Right hindlimb (tissue), 1 donor: Measurements from ENCODE around the gene ROR2.
"Not testable (repeated sequence)": the region's sequence is repeated elsewhere in the genome, so short reads cannot be mapped to it uniquely, and the experiment has no call there.

Experiments
- DNase-seq: peaks from one replicate; pipeline ENCODE4 v3.0.0-alpha.2; 2018

ROR2 gene

GRCh38 chr9:91920630-91921350 is 29.2 kb downstream of the ROR2 start:
- DNase-seq, result no peak

GRCh38 chr9:91919621-91920020 is 30.4 kb downstream of the ROR2 start:
- DNase-seq, result no peak

GRCh38 chr9:91917436-91917835 is 32.6 kb downstream of the ROR2 start:
- no peak for DNase-seq

DNA sequence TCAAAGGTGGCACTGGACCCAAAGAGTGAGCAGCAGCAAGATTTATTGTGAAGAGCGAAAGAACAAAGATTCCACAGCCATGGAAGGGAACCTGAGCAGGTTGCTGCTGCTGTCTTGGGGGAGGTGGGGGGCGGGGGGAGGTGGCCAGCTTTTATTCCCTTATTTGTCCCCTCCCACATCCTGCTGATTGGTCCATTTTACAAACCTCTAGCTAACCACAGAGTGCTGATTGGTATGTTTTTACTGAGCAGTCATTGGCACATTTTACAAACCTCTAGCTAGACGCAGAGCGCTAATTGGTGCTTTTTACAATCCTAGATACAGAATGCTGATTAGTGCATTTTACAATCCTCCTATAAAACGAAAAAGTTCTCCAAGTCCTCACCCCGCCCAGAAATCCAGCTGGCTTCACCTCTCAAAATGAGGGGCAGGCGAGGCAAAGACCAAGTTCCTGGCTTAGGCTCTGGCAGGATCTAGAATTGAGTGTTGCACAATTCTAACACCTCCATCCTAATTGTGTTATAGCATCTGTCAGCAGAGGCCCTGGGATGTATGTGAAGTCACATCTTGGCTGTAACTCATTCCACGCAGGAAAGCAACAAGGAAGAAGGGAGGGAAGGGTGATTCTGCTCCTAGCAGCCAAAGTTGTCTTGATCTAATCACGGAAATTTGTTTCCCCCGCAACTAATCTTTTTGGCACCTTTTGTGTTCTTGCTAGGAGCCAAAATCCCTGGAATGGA is 34.3 kb downstream of the ROR2 start:
- DNase-seq, result no peak

DNA sequence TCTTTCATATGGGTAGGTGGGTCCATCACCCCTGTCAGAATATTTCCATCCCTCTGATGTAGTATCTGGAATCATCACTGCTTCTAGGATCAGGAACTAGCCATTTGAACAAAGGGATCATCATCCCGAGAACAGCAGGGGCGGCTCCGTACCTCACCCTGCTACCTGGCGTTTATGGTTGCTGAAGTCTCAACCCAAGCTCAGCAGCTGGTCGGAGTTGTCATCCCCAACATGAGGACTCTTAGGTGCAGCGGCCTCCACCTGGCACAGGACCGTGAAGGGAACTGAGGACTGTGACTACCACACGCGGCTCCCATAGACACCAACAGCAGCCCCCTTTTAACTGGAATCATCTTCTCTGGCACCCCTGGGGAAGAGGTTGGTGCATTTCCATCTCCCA is 35.1 kb downstream of the ROR2 start:
- DNase-seq, result no peak

- DNase-seq, result no peak
These were observed 35.6 kb downstream of the ROR2 start for GRCh38 chr9:91914404-91914803.

DNA sequence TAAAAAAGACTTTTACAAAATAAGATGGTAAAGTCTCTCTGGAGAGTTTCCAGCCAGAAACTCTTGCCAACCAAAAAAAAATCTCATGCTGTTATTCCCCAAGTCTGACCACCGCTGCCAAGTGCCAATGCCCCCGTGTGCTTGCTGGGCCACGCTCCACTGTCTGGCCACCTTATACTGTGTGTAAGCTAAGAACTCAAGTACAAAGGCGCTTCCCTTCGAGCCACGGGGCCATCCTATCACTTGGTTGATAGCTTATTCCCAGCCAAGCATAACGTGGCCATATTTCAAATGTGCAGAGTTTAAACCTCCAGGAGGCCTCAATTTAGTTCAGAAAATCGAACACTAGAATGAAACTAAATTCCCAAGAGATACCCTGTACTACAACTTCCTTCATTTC is 36.0 kb downstream of the ROR2 start:
- DNase-seq, result no peak

DNA sequence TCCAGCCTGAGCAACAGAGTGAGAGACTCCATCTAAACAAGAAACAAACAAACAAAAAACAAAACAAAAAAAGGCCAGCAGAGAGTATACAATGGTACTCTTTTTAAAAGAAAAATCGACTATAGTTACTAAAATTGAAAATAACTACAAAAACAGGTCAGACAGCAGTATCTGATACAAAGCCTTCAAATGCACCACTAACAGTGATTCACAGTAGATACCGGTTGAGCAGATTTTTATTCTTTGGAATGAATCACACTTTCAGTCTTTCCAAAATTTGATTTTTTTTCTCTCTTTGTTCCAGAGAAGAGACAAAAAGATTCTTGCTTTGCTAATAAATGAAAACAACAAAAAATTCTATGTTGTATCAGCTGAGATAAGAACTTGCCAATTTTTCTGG is 36.9 kb downstream of the ROR2 start:
- no peak for DNase-seq

GRCh38 chr9:91911657-91912056 is 38.4 kb downstream of the ROR2 start:
- no peak for DNase-seq

- DNase-seq, result not testable (repeated sequence)
These were observed 40.8 kb downstream of the ROR2 start for GRCh38 chr9:91909256-91909655.

DNA sequence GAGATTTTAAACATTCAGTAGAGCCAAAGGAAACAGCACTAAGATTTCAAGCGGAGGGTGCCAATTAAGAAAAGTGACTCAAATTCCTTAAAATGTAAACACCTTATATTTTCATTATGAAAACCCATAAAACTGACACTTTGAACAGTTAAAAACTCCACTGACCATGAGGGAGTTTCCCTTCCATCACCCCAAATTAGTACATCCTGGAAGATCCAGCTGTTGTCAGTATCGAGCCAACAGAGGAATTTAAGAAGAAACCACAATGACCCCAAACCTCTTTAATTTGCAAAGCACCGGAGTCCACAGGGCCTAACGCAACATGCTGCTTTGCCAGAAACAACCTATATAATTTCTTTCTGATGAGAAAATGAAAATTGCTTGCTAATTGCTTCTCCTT is 41.3 kb downstream of the ROR2 start:
- no peak for DNase-seq

DNA sequence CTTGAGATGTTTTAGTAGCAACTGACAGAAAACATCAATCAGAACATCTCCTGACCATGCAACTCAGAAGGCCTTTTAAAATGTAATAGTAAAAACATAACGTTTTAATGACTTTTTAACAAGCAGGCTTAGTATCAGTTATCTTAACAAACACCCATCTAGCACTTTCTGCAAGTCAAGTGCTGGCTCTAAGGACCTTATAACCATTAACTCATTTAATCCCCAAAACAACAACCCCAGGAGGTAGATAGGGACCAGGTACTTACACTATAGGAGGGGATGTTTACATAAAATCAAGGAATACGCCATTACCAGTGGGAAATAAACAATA is 41.8 kb downstream of the ROR2 start:
- DNase-seq, result no peak

DNA sequence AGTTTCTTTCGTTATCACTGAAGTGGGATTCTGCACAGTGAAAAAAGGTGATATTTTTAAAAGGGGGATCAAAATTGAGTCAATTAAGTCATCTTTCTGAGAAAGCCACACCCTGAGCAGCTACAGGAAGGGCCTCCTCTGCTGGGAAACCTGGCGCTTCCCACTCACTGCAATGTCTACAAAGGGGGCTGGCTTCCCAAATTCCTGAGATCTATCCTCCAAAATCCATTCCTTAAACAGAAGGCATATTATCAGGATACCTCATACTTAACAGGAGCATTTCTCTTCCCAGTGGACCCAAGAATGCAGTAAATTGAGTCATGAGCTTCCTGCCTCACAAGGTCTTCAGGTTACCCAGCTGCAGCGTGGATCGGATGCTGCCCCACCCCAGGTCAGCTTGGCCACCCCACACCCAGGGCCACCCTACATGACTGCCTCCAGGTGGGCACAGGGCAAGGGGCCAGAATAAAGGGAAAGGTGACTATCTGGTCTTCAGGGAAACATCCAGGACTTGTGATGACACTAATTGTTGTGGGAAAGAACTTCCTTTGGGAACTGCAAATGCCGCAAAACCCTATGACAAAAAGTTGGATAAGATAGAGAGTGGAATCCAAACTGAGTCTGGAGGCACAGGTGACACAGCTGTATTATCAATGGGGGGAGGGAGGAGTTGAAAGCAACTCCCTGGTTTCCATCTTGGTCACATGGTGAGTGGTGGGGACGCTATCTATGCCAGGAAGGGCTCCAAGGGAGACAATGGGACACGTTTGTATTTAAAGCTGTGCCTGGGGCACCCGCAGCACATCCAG is 42.3 kb downstream of the ROR2 start:
- DNase-seq, result no peak

DNA sequence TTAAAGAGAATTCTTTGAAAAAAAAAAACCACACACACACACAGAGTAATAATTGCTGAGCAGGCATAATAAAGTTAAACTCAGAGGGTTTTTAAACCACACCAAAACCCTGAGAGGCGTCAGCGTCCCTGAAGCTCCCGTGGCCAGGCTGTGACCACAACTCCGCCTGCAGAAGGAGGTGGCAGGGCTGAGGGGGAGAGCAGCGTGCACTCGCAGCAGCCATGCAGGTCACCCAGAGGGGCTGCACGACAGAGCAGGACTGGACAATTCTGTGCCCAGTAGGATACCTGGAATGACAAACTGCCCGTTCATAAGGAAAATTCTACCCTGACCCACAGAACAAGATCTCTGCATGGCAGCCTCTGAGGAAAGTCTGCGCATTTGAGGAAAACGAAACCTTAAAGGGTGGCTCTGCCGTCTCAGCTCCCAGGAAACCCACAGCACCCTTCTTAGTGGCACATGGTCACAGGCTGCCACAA is 44.0 kb downstream of the ROR2 start:
- DNase-seq, result peak; percentile 50

DNA sequence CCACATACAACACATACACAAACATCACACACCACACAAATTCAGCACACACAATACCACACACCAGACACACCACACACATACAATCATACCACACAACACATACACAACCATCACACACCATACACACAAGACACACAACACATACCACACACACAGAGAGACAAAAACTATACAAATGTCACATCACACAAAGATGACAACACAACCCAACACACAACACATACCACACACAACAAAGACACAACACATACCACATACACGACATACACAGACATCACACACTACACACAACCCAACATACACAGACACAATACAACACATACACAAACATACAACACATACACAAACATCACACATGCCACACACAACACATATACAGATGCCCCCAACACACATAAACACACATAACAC is 44.8 kb downstream of the ROR2 start:
- no peak for DNase-seq

GRCh38 chr9:91904588-91905236 is 45.3 kb downstream of the ROR2 start:
- DNase-seq, result no peak

GRCh38 chr9:91903126-91903911 is 46.7 kb downstream of the ROR2 start:
- no peak for DNase-seq

DNA sequence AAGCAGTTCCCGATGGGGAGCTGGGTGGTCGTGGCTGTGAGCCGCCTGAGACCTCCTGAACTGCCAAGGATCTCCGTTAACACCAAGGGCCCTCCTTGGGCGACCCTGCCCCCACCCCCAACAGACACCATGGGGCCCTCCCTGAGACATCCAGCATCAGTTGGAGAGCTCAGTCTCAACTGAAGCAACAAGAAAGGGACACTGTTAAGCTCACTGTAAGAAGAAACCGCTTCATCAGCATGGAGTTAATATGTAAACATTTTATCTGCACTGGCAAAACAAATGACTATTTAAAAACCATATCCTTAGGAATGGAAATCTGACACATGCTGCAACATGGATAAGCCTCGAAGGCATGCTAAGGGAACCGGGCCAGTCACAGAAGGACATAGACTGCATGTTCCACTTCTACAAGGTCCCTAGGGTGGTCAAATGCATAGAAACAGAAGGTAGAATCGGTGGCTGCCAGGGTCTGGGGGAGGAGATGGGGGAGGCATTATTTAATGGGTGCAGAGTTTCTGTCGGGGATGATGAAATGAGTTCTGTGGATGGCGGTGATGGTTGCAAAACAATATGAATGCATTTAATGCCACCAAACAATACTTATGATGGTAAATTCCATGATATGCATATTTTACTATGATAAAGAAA is 47.4 kb downstream of the ROR2 start:
- DNase-seq, result no peak

DNA sequence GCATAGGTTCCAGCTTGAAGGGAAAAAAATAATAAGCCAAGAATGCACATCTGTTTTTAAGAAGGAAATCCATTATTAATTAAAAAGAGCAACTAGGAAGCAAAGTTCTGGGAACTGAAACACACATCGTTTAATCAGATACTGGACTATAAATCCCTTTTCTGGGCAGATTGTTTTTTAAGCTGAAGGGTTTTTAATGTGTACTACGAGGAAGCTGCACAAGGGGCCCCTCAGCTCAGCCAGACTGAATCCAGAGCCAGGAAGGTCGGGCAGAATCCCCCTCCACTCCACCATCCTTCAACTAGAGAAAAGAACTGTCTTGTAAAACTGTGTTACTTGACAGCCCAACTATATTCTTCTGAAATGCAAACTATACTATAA is 49.2 kb downstream of the ROR2 start:
- DNase-seq, result no peak

DNA sequence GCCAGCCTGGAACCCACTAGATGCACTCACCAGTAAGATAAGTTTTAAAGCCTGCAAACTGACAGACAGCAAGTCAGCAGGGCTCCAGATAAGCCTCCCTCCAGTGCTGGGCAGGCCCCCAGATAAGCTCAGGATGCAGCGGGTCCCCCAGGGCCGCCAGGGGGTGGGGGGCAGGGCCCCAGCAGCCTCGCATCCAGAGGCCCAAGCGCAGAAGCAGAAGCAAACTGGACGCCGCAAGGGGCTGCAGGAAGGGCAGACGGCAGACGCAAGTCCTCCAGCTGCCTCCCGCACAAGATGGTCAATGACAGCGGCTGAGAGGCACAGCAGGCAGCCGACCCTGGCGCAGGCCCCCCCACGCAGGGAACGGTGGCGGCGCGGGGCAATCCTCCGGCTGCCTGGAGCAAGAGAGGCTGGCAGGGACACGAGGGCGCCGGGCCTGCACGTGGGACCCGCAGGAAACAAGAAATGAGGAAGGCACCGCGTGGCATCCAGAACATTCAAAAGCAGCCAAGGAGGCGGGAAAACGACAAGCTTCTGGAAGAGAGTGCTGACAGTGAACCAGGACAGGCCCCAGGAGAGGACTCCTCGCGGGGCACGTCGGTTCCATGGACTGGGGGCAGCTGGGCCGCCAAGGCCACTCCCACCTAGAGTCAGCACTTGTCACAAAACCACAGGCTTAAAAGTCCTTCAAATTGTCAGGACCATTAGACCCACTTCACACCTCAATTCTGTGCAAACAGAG is 49.8 kb downstream of the ROR2 start:
- DNase-seq, result no peak

DNA sequence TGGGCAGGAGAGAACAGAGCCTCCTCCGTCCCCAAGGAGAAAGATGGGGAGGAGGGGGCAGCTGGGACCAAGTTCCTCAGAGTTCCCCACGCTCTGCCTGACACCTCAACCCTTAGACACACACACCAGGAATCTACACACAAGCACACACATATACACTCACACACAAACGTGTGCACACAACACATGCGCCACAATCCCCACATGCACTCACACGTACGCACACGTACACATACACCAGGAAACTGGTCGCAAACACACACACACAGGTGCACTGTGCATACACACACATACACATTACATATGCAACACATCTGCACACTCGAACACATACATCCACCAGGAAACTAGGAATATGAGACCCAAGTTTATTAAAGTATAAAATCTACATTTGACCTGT is 50.4 kb downstream of the ROR2 start:
- DNase-seq, result no peak
